OCI-LY7 (cell line): ENCODE data around the gene CSHL1. TPM values are rescaled to one million over a fixed set of nuclear protein-coding genes. Genes with fewer than 3 reads are reported as not detected.
"Not testable (repeated sequence)": the region's sequence is repeated elsewhere in the genome, so short reads cannot be mapped to it uniquely, and the experiment has no call there.

ENCODE experiments used
- BruUV-seq: library from RNA; stranded (reverse); fragments of 400-500 nt; replicated peaks from 2 replicates; lab custom pipeline; 2021; lab: Mats Ljungman, UMichigan
- CTCF ChIA-PET: fragments of 300-600 bp; sonication (Branson Sonifier 250); formaldehyde crosslinking; loops from one replicate; lab custom pipeline; 2022; ENCODE audit warnings: antibody characterized with exemption; ENCODE audit not compliant: unreplicated experiment; lab: Charles Lee
- POLR2A ChIA-PET: fragments of 300-600 bp; sonication (Branson Sonifier 250); formaldehyde crosslinking; loops from one replicate; lab custom pipeline; 2022; ENCODE audit warnings: antibody characterized with exemption; lab: Charles Lee
- DNase-seq: peaks from one replicate; pipeline ENCODE4 v3.0.0-alpha.2; 2015; ENCODE audit warnings: low spot score
- H2AFZ ChIP-seq: fragments of 200-600 bp; sonication (generic), shearing (Covaris generic); 2 replicates; pipeline ENCODE4 v1.6.1; 2014; ENCODE audit warnings: mild to moderate bottlenecking, antibody characterized with exemption, low read length, moderate library complexity
- H3K27ac ChIP-seq: fragments of 200-600 bp; sonication (generic); 2 replicates; pipeline ENCODE4 v1.5.1; 2014; ENCODE audit warnings: mixed run types, low read depth, mild to moderate bottlenecking, moderate library complexity, low read length, inconsistent platforms; ENCODE audit not compliant: poor library complexity, severe bottlenecking
- H3K36me3 ChIP-seq: fragments of 200-600 bp; sonication (generic); 2 replicates; pipeline ENCODE4 v1.6.1; 2014; ENCODE audit warnings: mild to moderate bottlenecking, antibody characterized with exemption, low read length, moderate library complexity, mixed read lengths; ENCODE audit not compliant: insufficient read depth
- H3K4me1 ChIP-seq: fragments of 200-600 bp; sonication (generic); 2 replicates; pipeline ENCODE4 v1.5.1; 2014; ENCODE audit warnings: mild to moderate bottlenecking, low read length; ENCODE audit not compliant: insufficient read depth, poor library complexity, severe bottlenecking
- H3K4me2 ChIP-seq: fragments of 200-600 bp; sonication (generic); 2 replicates; pipeline ENCODE4 v1.6.1; 2014; ENCODE audit warnings: mild to moderate bottlenecking, low read length
- H3K4me3 ChIP-seq: fragments of 200-600 bp; sonication (generic); 2 replicates; pipeline ENCODE4 v1.5.1; 2014; ENCODE audit warnings: mild to moderate bottlenecking, low read depth, low read length; ENCODE audit not compliant: poor library complexity, severe bottlenecking
- H3K79me2 ChIP-seq: fragments of 200-600 bp; sonication (generic); 2 replicates; pipeline ENCODE4 v1.6.1; 2016; ENCODE audit warnings: low read depth, mild to moderate bottlenecking, low read length, moderate library complexity, mixed read lengths; ENCODE audit not compliant: insufficient read depth
- H3K9me2 ChIP-seq: fragments of 200-600 bp; sonication (generic); 2 replicates; pipeline ENCODE4 v1.6.1; 2016; ENCODE audit warnings: mild to moderate bottlenecking, low read length, mixed read lengths; ENCODE audit not compliant: insufficient read depth
- H3K9me3 ChIP-seq: fragments of 200-600 bp; sonication (generic); 2 replicates; pipeline ENCODE4 v1.6.1; 2014; ENCODE audit warnings: mild to moderate bottlenecking, mixed run types, low read length, mixed read lengths
- H4K20me1 ChIP-seq: fragments of 200-600 bp; sonication (generic); 2 replicates; pipeline ENCODE4 v1.6.1; 2014; ENCODE audit warnings: mild to moderate bottlenecking, antibody characterized with exemption, low read length, moderate library complexity, mixed read lengths; ENCODE audit not compliant: insufficient read depth
- CTCF ChIP-seq: fragments of 200-600 bp; sonication (generic); conservative IDR thresholded peaks from 2 replicates; pipeline ENCODE4 v1.5.1; 2014; ENCODE audit warnings: mild to moderate bottlenecking, antibody characterized with exemption, low read length, moderate library complexity, mixed read lengths
- EZH2phosphoT487 ChIP-seq: fragments of 200-600 bp; sonication (generic); IDR thresholded peaks from 2 replicates; pipeline ENCODE4 v1.6.1; 2018; ENCODE audit warnings: low read depth, borderline replicate concordance, mild to moderate bottlenecking, mixed run types, antibody characterized with exemption, low read length, moderate library complexity, mixed read lengths
- intact Hi-C: fragments of 100-400 bp; cut with micrococcal nuclease; formaldehyde crosslinking; loops from one replicate; pipeline ENCODE4 v1.10.0; 2022; ENCODE audit not compliant: unreplicated experiment
- total RNA-seq, 2 experiments: library from RNA; depleted of rRNA in 1 of 2; stranded (reverse); fragments of >200 nt in 1 of 2; shearing (Covaris generic) in 1 of 2; gene quantifications; 2 replicates each; pipeline ENCODE4 v1.2.3, GENCODE V29; 2014 to 2022

Gene CSHL1
- total RNA-seq, 2 experiments from 2014 or later = not detected

GRCh38 chr17:63919311-63919723 is 8.3 kb upstream of the CSHL1 start:
- Histone ChIP-seq H3K27ac (peak overlapping the region; percentile 63), H3K9me2 (no peaks in the 10 kb centered on the region), H4K20me1 (no peaks in the 10 kb centered on the region), H3K4me2 (peak overlapping the region; percentile 68), H3K36me3 (no peaks in the 10 kb centered on the region), H3K4me1 (peaks cover 71% of the 10 kb centered on the region), H3K4me3 (peak overlapping the region; percentile 42), H2AFZ (peak overlapping the region; percentile 45; the same call in 1 of the 2 replicates), H3K79me2 (no peaks in the 10 kb centered on the region), H3K9me3 (no peaks in the 10 kb centered on the region)
- intact Hi-C loops = loop anchor here (1.0 to 5.0 kb wide), 4 partner anchors 9 to 213 kb away; partner anchors contain the start of gene ERN1
- no TSS peak for BruUV-seq
- ChIA-PET POLR2A (interaction anchor here (0.6 to 4.8 kb wide), 11 partner anchors 10 to 312 kb away, joined by 3 to 52 read pairs (median 10); partner anchors contain the start of genes CD79B and ICAM2), CTCF (interaction anchor here (0.5 to 3.7 kb wide), 12 partner anchors 9 to 214 kb away, joined by 3 to 94 read pairs (median 6); partner anchors contain the start of gene ICAM2)
- TF ChIP-seq CTCF (peak; percentile 92), EZH2phosphoT487 (no peak)
- peak; percentile 88 for DNase-seq

GRCh38 chr17:63918789-63919305 is 7.8 kb upstream of the CSHL1 start, which contains the start of gene GH1:
Gene GH1, minus strand, starts transcription at chr17:63918839. Its CDS starts 63 bp downstream, at chr17:63918776.
- H3K27ac ChIP-seq = peak within 1 kb of the TSS; percentile 63
- H3K9me2 ChIP-seq, H3K9me3 ChIP-seq, H4K20me1 ChIP-seq, H3K36me3 ChIP-seq, BruUV-seq, DNase-seq, H3K79me2 ChIP-seq: not testable (repeated sequence)
- intact Hi-C loops = loop anchor here (1.0 to 5.0 kb wide), 4 partner anchors 9 to 213 kb away; partner anchors contain the start of gene ERN1
- H3K4me3 ChIP-seq = peak within 1 kb of the TSS; percentile 42
- CTCF ChIA-PET = interaction anchor here (0.9 to 3.7 kb wide), 8 partner anchors 9 to 101 kb away, joined by 3 to 94 read pairs (median 6); partner anchors contain the start of gene ICAM2
- H2AFZ ChIP-seq = peak within 1 kb of the TSS; percentile 45; the same call in 1 of the 2 replicates
- POLR2A ChIA-PET = interaction anchor here (0.6 to 4.8 kb wide), 7 partner anchors 10 to 102 kb away, joined by 3 to 52 read pairs (median 12); partner anchors contain the start of genes CD79B and ICAM2
- peak within 1 kb of the TSS; percentile 68 for H3K4me2 ChIP-seq
- H3K4me1 ChIP-seq = peaks cover 66% of the 10 kb centered on the region

- Histone ChIP-seq H3K79me2 (no peaks in the 10 kb centered on the region), H3K4me3 (no peak overlapping the region), H3K9me2 (no peaks in the 10 kb centered on the region), H3K4me1 (peaks cover 60% of the 10 kb centered on the region), H3K36me3 (no peaks in the 10 kb centered on the region), H3K27ac (no peak overlapping the region), H3K4me2 (no peak overlapping the region), H3K9me3 (no peaks in the 10 kb centered on the region), H4K20me1 (no peaks in the 10 kb centered on the region), H2AFZ (no peak overlapping the region)
- BruUV-seq = no TSS peak
- ChIA-PET POLR2A (interaction anchor here (4.8 kb wide), 1 partner anchor 28 kb away, joined by 52 read pairs; no protein-coding TSS in a partner anchor), CTCF (interaction anchor here (0.6 to 3.7 kb wide), 5 partner anchors 13 to 213 kb away, joined by 3 to 94 read pairs (median 17); no protein-coding TSS in a partner anchor)
- intact Hi-C loops = loop anchor here (5.0 kb wide), 1 partner anchor 214 kb away; the partner anchor contains the start of gene ERN1
- DNase-seq = no peak
- no peak for TF ChIP-seq CTCF
- no peak for TF ChIP-seq EZH2phosphoT487
Observed at GRCh38 chr17:63918305-63918704, 7.2 kb upstream of the CSHL1 start.
